Colonic mucosa (tissue), 4 donors: ENCODE data around the gene LDHAL6A. TPM values are rescaled to one million over a fixed set of nuclear protein-coding genes. Genes with fewer than 3 reads are reported as not detected.

Experiments used
- DNase-seq: peaks from one replicate; pipeline ENCODE4 v3.0.0-alpha.2; 2020
- H3K27ac ChIP-seq: fragments of 200-600 bp; one replicate; pipeline ENCODE4 v1.8.0; 2021
- H3K27me3 ChIP-seq: fragments of 200-600 bp; one replicate; pipeline ENCODE4 v1.8.0; 2021
- H3K36me3 ChIP-seq: fragments of 200-600 bp; one replicate; pipeline ENCODE4 v1.8.0; 2021
- H3K4me1 ChIP-seq: fragments of 200-600 bp; one replicate; pipeline ENCODE4 v1.8.0; 2021; ENCODE audit warnings: mild to moderate bottlenecking
- H3K4me3 ChIP-seq: fragments of 200-600 bp; one replicate; pipeline ENCODE4 v1.8.0; 2021
- H3K9ac ChIP-seq, 2 donors: one replicate each; pipeline ENCODE4 v1.7.0; 2013; ENCODE audit warnings: control low read depth in 2 of 2, low read depth in 2 of 2, low read length in 2 of 2
- H3K9me3 ChIP-seq: fragments of 200-600 bp; one replicate; pipeline ENCODE4 v1.8.0; 2021
- intact Hi-C: fragments of 100-400 bp; cut with DNase I; formaldehyde crosslinking; loops from one replicate; pipeline ENCODE4 v1.14.1; 2022
- total RNA-seq, 2 donors: library from RNA; stranded (reverse); fragmentation: NEBNext Ultra II Directional in 1 of 2; extraction: Animal tissue kit (Norgen Biotek cat#: 25700) in 1 of 2; gene quantifications; one replicate each; pipeline ENCODE4 v1.2.1, GENCODE V29; 2021
- TF ChIP-seq, protein P1 (sequence below): fragments of 200-600 bp; IDR thresholded peaks from one replicate; pipeline ENCODE4 v1.8.0; 2022; ENCODE audit warnings: antibody characterized with exemption, mild to moderate bottlenecking
- donor health status: healthy.
- donor health status: DM: no; HTN: no; CAD: no.
- donor health status: DM: no; HTN: no; CAD: no.

The LDHAL6A gene
- total RNA-seq, 2 donors from 2014 or later, result not detected

DNA sequence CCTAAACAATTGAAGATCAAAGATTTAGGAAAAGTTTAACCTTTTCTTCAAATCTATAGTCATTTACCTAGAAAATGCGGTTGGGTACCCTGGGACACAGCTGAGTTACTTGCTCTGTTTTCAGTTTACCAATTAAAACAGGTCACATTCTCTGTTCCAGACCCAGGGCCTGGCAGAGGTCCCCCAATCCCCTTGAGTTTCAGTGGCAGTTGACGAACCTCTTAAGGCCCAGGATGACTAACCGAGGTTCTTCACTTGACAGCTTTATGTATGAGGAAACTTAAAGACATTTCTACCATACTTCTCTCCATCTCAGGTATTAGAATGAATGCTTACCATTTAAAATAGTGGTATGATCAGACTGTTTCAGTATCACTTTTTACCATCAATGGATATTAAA lies 16.3 kb downstream of the LDHAL6A start:
- DNase-seq, result no peak
- no peaks in the 10 kb centered on the region for H3K27me3 ChIP-seq
- no peaks in the 10 kb centered on the region for H3K36me3 ChIP-seq
- H3K4me3 ChIP-seq, result no peak overlapping the region
- TF ChIP-seq, protein P1, sequence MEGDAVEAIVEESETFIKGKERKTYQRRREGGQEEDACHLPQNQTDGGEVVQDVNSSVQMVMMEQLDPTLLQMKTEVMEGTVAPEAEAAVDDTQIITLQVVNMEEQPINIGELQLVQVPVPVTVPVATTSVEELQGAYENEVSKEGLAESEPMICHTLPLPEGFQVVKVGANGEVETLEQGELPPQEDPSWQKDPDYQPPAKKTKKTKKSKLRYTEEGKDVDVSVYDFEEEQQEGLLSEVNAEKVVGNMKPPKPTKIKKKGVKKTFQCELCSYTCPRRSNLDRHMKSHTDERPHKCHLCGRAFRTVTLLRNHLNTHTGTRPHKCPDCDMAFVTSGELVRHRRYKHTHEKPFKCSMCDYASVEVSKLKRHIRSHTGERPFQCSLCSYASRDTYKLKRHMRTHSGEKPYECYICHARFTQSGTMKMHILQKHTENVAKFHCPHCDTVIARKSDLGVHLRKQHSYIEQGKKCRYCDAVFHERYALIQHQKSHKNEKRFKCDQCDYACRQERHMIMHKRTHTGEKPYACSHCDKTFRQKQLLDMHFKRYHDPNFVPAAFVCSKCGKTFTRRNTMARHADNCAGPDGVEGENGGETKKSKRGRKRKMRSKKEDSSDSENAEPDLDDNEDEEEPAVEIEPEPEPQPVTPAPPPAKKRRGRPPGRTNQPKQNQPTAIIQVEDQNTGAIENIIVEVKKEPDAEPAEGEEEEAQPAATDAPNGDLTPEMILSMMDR, result no peak
- no peak overlapping the region for H3K27ac ChIP-seq
- no peaks in the 10 kb centered on the region for H3K9me3 ChIP-seq
- H3K4me1 ChIP-seq, result no peaks in the 10 kb centered on the region
- H3K9ac ChIP-seq, result no peak overlapping the region
- intact Hi-C loops, result no loop called here

DNA sequence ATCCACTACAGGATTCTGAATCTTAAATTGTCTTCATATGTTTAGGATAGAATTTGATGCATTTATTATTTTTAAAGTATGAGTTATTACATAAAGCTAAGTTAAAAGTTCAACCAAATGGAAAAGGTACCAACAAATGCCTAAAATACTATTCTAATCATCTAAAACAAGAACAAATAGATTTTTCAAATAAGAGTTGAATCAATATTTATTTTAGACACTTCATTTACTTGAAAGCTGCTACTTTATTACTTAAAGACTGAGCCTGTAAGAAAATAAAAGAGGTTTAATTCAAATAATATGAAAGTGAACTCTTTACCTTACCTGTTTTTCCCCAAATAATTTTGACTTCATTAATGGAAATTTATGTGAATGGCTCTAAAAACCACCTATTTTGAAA lies 16.9 kb downstream of the LDHAL6A start:
- H3K27ac ChIP-seq, result no peak overlapping the region
- H3K27me3 ChIP-seq, result no peaks in the 10 kb centered on the region
- intact Hi-C loops, result no loop called here
- no peak overlapping the region for H3K9ac ChIP-seq
- no peaks in the 10 kb centered on the region for H3K36me3 ChIP-seq
- no peak for DNase-seq
- no peak overlapping the region for H3K4me3 ChIP-seq
- TF ChIP-seq, protein P1, result no peak
- H3K4me1 ChIP-seq, result no peaks in the 10 kb centered on the region
- H3K9me3 ChIP-seq, result no peaks in the 10 kb centered on the region

DNA sequence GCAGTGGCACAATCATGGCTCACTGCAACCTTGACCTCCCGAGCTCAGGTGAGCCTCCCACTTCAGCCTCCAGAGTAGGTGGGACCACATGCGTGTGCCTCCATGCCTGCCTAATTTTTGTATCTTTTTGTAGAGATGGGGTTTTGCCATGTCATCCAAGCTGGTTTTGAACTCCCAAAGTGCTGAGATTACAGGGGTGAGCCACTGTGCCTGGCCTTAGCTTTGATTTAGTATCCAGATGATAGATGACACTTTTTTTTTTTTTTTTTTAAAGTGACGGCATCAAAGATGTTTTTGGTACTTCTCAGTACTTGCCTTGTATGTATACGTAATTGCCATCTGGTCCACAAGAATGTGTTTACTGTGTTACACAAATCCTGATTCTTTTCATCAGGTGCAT lies 23.4 kb downstream of the LDHAL6A start:
- H3K4me1 ChIP-seq, result no peaks in the 10 kb centered on the region
- H3K27me3 ChIP-seq, result no peaks in the 10 kb centered on the region
- no peak overlapping the region for H3K27ac ChIP-seq
- intact Hi-C loops, result no loop called here
- no peaks in the 10 kb centered on the region for H3K9me3 ChIP-seq
- H3K9ac ChIP-seq, result no peak overlapping the region
- TF ChIP-seq, protein P1, result no peak
- no peak for DNase-seq
- no peak overlapping the region for H3K4me3 ChIP-seq
- peaks cover 21% of the 10 kb centered on the region for H3K36me3 ChIP-seq

DNA sequence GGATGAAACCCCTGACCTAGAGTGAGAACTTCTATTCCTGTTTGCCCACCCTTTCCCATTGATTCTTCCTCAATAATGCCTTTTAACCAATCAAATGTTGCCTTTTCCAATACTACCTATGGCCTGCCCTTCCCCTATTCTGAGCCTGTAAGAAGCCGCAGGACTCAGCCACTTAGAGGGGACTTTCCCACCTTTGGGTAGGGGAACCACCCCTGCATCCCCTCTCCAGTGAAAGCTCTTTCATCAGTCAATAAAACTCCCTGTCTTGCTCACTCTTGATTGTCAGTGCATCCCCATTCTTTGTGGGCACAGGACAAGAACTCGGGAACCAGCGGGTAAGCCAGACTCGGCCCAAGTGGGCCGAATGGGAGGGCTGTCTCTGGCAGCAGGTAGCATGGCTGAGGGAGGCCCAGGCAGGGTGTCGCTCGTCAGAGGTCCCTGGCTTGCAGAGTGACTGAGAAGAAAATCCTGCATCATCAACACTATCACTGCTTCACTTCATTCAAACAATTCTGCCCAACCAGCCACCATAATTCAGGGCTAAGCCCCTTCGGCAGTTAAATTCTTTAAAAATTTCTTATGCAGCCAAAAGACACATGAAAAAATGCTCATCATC lies 30.4 kb downstream of the LDHAL6A start:
- no peak overlapping the region for H3K27ac ChIP-seq
- H3K4me3 ChIP-seq, result no peak overlapping the region
- peaks cover 14% of the 10 kb centered on the region for H3K36me3 ChIP-seq
- H3K27me3 ChIP-seq, result no peaks in the 10 kb centered on the region
- H3K9ac ChIP-seq, result no peak overlapping the region
- TF ChIP-seq, protein P1, result no peak
- H3K9me3 ChIP-seq, result no peaks in the 10 kb centered on the region
- intact Hi-C loops, result no loop called here
- H3K4me1 ChIP-seq, result no peaks in the 10 kb centered on the region
- DNase-seq, result no peak

DNA sequence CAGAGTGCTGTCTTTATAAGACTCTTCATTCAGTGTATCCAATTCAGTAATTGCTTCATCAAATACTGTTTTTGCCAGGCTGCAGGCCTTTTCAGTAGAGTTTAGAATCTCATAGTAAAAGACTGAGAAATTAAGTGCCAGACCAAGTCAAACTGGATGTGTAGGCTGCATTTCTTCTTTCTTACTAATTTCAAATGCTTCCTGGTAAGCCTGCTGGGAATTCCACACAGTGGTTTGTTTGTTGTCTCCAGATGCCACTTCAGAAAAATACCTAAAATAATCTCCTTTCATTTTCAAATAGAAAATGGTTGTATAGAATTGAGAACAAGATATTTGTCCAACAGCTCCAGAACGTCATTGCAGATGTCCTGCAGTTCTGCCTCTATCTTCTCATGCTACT lies 34.7 kb downstream of the LDHAL6A start:
- intact Hi-C loops, result loop anchor here (10.0 kb wide), 1 partner anchor 166 kb away; the partner anchor contains the start of genes GTF2H1 and HPS5
- no peak overlapping the region for H3K27ac ChIP-seq
- H3K27me3 ChIP-seq, result no peaks in the 10 kb centered on the region
- TF ChIP-seq, protein P1, result no peak
- no peaks in the 10 kb centered on the region for H3K36me3 ChIP-seq
- H3K9me3 ChIP-seq, result no peaks in the 10 kb centered on the region
- H3K4me3 ChIP-seq, result no peak overlapping the region
- no peaks in the 10 kb centered on the region for H3K4me1 ChIP-seq
- DNase-seq, result no peak
- H3K9ac ChIP-seq, result no peak overlapping the region
